ENCODE data around the gene PDPR.
A peak's percentile ranks its signal among the peaks of the same experiment; 100 is the strongest.
"Not testable (repeated sequence)": the region's sequence is repeated elsewhere in the genome, so short reads cannot be mapped to it uniquely, and the experiment has no call there.

Gene PDPR

GRCh38 chr16:70112162-70112561 lies 2.0 kb upstream of the PDPR start:
- H3K27ac Mint-ChIP-seq; H3K9me3 Mint-ChIP-seq; H3K36me3 Mint-ChIP-seq (ENCODE audit: low read depth); H3K27me3 Mint-ChIP-seq; intact Hi-C loops (cut with micrococcal nuclease); H3K4me3 Mint-ChIP-seq: not testable (repeated sequence)
- H3K4me1 Mint-ChIP-seq (ENCODE audit: low read depth): peaks cover 14% of the 10 kb centered on the region

DNA sequence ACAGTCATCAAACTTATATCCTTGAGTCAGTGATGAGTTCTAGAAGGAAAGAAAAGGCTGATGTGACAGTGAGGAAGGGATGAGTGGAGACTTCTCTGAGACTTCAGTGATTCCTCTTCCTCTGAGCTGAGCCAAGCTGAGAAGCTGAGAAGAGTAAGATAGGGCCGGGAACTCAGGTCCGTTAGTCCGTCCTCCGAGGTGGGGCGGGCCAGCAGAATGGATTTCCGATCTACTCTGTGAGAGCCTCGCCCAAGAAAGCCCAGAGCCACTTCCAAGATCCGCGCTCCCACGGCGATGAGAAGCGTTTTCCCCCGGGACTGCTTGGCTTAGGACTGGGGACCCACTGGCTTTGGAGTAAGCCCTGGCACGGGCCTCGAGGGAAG lies 542 bp upstream of the PDPR start:
- Mint-ChIP-seq H3K36me3 (ENCODE audit: low read depth) (peaks cover 23% of the 10 kb centered on the region), H3K4me3 (peak overlapping the region; percentile 92), H3K27ac (peak overlapping the region; percentile 91), H3K4me1 (ENCODE audit: low read depth) (peaks cover 24% of the 10 kb centered on the region)
- H3K27me3 Mint-ChIP-seq; intact Hi-C loops (cut with micrococcal nuclease); H3K9me3 Mint-ChIP-seq: not testable (repeated sequence)

DNA sequence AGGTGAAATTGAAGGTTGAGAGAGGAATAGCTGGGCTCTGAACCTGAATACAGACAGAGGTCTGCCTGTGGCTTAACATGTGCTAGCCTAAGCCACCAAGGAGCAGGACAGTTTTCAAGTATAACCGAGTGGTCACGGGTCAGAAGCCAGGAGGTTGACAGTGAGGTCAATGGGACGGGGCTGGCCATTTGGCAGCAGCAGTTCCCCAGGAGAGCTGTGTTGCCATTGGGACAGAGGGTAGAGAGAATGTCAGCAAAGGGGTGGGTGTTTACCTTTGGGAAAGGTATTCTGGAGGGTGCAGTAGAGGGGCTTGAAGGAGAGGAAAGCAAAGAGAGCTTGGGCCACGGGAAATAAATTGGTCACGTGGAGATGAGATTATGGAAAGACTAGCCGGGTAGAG lies 4.2 kb downstream of the PDPR start:
- peaks cover 25% of the 10 kb centered on the region for H3K4me1 Mint-ChIP-seq (ENCODE audit: low read depth)
- H3K9me3 Mint-ChIP-seq; intact Hi-C loops (cut with micrococcal nuclease); H3K27me3 Mint-ChIP-seq; H3K4me3 Mint-ChIP-seq: not testable (repeated sequence)
- peak overlapping the region; percentile 1 for H3K27ac Mint-ChIP-seq
- H3K36me3 Mint-ChIP-seq (ENCODE audit: low read depth): peaks cover 64% of the 10 kb centered on the region

DNA sequence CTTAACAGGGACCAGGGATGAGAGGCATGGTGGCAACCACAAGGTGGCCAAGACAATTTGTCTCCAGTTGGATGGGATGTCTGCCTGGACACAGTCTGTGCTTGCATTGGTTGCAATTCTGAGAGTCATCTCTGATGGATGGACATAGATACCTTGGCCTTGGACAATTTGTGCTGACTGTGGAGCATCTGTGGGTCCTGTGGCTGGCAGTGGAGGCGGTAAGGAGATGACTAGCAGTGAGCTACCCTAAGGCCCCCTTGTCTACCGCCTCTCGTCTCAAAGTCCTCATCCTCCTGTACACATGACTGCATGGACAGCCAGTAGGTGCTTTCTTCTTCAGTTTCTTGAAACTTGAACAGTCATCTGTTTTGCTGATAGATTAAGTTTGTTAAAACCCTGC lies 4.6 kb downstream of the PDPR start:
- peaks cover 25% of the 10 kb centered on the region for H3K4me1 Mint-ChIP-seq (ENCODE audit: low read depth)
- peaks cover 69% of the 10 kb centered on the region for H3K36me3 Mint-ChIP-seq (ENCODE audit: low read depth)
- H3K27ac Mint-ChIP-seq; H3K4me3 Mint-ChIP-seq; intact Hi-C loops (cut with micrococcal nuclease); H3K27me3 Mint-ChIP-seq; H3K9me3 Mint-ChIP-seq: not testable (repeated sequence)

GRCh38 chr16:70120398-70120797 lies 6.3 kb downstream of the PDPR start:
- Mint-ChIP-seq H3K4me1 (ENCODE audit: low read depth) (peaks cover 17% of the 10 kb centered on the region), H3K36me3 (ENCODE audit: low read depth) (peaks cover 77% of the 10 kb centered on the region)
- H3K4me3 Mint-ChIP-seq; H3K9me3 Mint-ChIP-seq; H3K27ac Mint-ChIP-seq; H3K27me3 Mint-ChIP-seq; intact Hi-C loops (cut with micrococcal nuclease): not testable (repeated sequence)

- H3K27me3 Mint-ChIP-seq; H3K4me1 Mint-ChIP-seq (ENCODE audit: low read depth); H3K27ac Mint-ChIP-seq; intact Hi-C loops (cut with micrococcal nuclease); H3K4me3 Mint-ChIP-seq; H3K9me3 Mint-ChIP-seq: not testable (repeated sequence)
- peaks cover 93% of the 10 kb centered on the region for H3K36me3 Mint-ChIP-seq (ENCODE audit: low read depth)
Measured at GRCh38 chr16:70123822-70124221, 9.7 kb downstream of the PDPR start.

DNA sequence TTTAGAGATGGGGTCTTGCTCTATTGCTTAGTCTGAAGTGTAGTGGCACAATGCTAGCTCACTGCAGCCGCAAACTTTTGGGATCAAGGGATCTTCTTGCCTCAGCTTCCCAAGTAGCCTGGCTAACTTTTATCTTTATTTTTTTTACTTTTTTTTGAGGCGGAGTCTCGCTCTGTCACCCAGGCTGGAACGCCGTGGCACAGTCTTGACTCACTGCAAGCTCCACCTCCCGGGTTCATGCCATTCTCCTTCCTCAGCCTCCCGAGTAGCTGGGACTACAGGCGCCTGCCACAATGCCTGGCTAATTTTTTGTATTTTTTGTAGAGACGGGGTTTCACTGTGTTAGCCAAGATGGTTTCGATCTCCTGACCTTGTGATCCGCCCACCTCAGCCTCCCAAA lies 12.1 kb downstream of the PDPR start:
- H3K27ac Mint-ChIP-seq; intact Hi-C loops (cut with micrococcal nuclease); H3K4me3 Mint-ChIP-seq; H3K4me1 Mint-ChIP-seq (ENCODE audit: low read depth); H3K27me3 Mint-ChIP-seq; H3K9me3 Mint-ChIP-seq: not testable (repeated sequence)
- peaks cover 98% of the 10 kb centered on the region for H3K36me3 Mint-ChIP-seq (ENCODE audit: low read depth)

DNA sequence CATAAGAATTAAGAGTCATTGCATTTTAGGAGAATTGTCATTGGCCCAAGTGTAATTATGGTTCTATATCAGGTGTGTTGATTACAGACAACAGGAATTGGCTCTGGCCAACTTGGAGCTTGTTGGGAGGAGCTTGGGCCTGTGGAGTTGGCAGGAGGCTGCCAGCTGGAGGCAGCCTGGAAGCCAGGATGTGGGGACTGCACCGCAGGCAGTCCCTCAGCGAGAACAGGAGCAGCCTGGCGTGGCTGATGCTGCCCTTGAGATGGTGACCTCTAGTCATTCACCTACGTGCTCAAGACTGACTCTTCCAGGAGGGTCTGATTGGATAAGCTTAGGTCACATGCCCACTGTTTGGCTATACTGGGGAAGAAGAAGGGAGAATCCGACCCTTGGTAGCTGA lies 13.6 kb downstream of the PDPR start:
- intact Hi-C loops (cut with micrococcal nuclease); H3K27ac Mint-ChIP-seq; H3K9me3 Mint-ChIP-seq; H3K4me1 Mint-ChIP-seq (ENCODE audit: low read depth); H3K4me3 Mint-ChIP-seq; H3K27me3 Mint-ChIP-seq: not testable (repeated sequence)
- H3K36me3 Mint-ChIP-seq (ENCODE audit: low read depth): peaks cover 98% of the 10 kb centered on the region

DNA sequence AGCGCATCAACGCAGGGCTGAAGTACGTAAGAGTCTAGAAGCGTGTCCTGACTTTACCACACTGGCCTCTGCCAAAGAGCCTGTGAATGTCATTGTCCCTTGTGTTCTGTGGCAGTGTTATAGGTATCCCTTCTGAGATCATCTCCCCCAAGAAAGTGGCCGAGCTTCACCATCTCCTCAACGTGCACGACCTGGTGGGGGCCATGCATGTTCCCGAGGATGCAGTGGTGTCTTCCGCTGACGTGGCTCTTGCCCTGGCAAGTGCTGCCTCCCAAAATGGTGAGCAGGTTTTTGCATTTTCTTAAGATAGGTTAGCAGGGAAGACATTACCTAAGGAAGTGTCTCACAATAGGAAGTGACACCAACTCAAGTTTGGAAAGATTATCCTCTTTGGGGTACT lies 14.7 kb downstream of the PDPR start:
- H3K4me1 Mint-ChIP-seq (ENCODE audit: low read depth); intact Hi-C loops (cut with micrococcal nuclease); H3K27me3 Mint-ChIP-seq; H3K9me3 Mint-ChIP-seq; H3K4me3 Mint-ChIP-seq; H3K27ac Mint-ChIP-seq: not testable (repeated sequence)
- peaks cover 98% of the 10 kb centered on the region for H3K36me3 Mint-ChIP-seq (ENCODE audit: low read depth)

DNA sequence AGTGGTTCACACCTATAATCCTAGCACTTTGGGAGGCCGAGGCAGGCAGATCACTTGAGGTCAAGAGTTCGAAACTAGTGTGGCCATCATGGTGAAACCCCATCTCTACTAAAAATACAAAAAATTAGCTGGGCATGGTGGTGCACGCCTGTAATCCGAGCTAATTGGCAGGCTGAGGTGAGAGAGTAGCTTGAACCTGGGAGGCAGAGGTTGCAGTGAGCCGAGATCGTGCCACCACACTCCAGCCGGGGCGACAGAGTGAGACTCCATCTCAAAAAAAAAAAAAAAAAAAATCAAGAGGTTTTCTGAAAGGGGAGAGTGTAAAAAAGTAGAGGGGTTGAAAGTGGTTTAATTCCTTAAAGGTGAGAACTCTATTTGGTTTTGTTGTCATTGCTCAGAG lies 21.7 kb downstream of the PDPR start:
- H3K4me3 Mint-ChIP-seq; H3K27me3 Mint-ChIP-seq; H3K27ac Mint-ChIP-seq; H3K9me3 Mint-ChIP-seq; H3K4me1 Mint-ChIP-seq (ENCODE audit: low read depth); intact Hi-C loops (cut with micrococcal nuclease): not testable (repeated sequence)
- peaks cover 98% of the 10 kb centered on the region for H3K36me3 Mint-ChIP-seq (ENCODE audit: low read depth)

DNA sequence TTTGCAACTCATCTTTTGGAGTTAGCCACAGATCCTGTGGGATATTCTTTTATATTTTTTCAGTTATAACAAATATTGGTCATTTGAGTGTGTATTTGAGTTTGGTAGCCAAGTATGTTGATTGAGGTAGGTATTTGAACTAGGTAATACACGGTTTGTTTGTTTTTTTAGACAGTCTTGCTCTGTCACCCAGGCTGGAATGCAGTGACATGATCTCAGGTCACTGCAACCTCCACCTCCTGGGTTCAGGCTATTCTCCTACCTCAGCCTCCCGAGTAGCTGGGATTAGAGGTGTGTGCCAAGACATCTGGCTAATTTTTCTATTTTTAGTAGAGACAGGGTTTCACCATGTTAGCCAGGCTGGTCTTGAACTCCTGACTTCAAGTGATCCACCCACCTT lies 22.5 kb downstream of the PDPR start:
- H3K27ac Mint-ChIP-seq; H3K9me3 Mint-ChIP-seq; H3K4me1 Mint-ChIP-seq (ENCODE audit: low read depth); H3K27me3 Mint-ChIP-seq; H3K4me3 Mint-ChIP-seq; intact Hi-C loops (cut with micrococcal nuclease): not testable (repeated sequence)
- peaks cover 100% of the 10 kb centered on the region for H3K36me3 Mint-ChIP-seq (ENCODE audit: low read depth)

- peaks cover 81% of the 10 kb centered on the region for H3K36me3 Mint-ChIP-seq (ENCODE audit: low read depth)
- H3K27me3 Mint-ChIP-seq; H3K9me3 Mint-ChIP-seq; H3K27ac Mint-ChIP-seq; H3K4me1 Mint-ChIP-seq (ENCODE audit: low read depth); intact Hi-C loops (cut with micrococcal nuclease); H3K4me3 Mint-ChIP-seq: not testable (repeated sequence)
Measured at GRCh38 chr16:70142739-70143138, 28.6 kb downstream of the PDPR start.

DNA sequence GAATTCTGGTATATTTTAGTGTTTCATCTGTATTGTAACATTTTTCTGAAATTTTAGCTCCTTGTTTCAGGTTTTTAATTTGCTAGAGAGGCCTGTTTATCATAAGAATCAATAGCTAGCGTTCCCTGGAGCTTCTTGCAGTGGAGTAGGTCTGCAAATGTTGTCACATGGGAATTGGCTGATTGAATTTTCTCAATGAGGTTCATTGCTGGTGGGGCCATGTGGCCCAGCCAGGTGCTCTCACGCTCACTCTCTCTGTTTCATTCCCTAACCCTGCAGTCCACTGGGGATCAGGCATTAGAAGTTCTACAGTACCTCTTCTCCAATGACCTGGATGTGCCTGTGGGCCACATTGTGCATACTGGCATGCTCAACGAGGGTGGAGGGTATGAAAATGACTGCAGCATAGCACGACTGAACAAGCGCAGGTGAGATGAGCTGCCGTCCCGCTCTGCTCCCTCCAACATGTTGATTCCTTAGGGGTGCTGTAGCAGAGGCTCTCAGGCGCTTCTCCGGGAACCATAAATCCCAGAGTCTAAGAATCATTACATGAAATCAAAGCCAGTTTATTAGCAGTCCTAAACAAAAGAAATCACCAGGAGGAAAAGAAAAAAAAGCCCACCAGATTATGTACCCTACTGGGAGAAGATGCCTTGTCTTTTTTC lies 29.2 kb downstream of the PDPR start:
- H3K27me3 Mint-ChIP-seq; H3K27ac Mint-ChIP-seq; intact Hi-C loops (cut with micrococcal nuclease); H3K4me1 Mint-ChIP-seq (ENCODE audit: low read depth); H3K4me3 Mint-ChIP-seq; H3K9me3 Mint-ChIP-seq: not testable (repeated sequence)
- peaks cover 75% of the 10 kb centered on the region for H3K36me3 Mint-ChIP-seq (ENCODE audit: low read depth)

DNA sequence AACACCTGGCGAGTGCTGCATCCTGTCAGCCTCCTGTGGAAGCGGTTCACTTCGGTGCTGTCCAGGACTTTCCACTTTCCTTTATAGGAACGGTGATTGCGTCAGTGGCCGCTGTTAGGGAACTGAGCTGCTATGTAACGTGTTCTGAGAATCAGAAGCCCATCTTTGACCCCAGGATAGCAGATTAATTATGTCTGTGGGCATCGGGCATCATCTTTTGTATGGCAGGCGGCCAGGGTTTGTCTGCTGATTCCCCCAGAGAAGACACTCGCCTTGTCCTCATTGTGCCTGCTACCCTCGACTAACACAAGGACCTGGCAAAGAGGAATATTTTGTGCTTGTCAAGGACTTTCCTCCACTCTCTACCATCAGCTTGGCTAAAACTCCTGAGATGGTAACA lies 33.7 kb downstream of the PDPR start:
- H3K4me3 Mint-ChIP-seq; intact Hi-C loops (cut with micrococcal nuclease); H3K27ac Mint-ChIP-seq; H3K9me3 Mint-ChIP-seq; H3K27me3 Mint-ChIP-seq; H3K4me1 Mint-ChIP-seq (ENCODE audit: low read depth): not testable (repeated sequence)
- H3K36me3 Mint-ChIP-seq (ENCODE audit: low read depth): peaks cover 30% of the 10 kb centered on the region

DNA sequence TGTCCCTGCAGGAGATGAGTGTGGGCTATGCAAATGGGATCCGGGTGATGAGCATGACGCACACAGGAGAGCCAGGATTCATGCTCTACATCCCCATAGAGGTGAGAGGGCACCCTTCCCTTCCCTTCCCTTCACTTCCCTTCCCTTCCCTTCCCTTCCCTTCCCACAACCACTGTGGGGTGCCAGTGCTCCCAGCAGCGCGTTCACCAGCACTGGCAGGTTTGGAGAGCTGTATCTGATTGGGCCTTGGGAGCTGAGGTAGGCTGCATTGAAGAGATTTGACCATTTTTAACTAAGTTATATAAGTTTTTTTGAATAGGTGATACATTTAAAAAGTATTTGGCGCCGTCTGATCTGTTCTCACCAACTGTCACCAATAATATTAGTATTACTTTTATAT lies 34.3 kb downstream of the PDPR start:
- H3K9me3 Mint-ChIP-seq; H3K27ac Mint-ChIP-seq; intact Hi-C loops (cut with micrococcal nuclease); H3K27me3 Mint-ChIP-seq; H3K4me3 Mint-ChIP-seq; H3K4me1 Mint-ChIP-seq (ENCODE audit: low read depth): not testable (repeated sequence)
- H3K36me3 Mint-ChIP-seq (ENCODE audit: low read depth): peaks cover 24% of the 10 kb centered on the region
